H1 (cell line): ENCODE results near the gene SETD1B. TPM values are rescaled to one million over a fixed set of nuclear protein-coding genes. Genes with fewer than 3 reads are reported as not detected.

Experiments
- ASH2L ChIP-seq: fragments of 200-600, 300-600 bp; sonication (generic); IDR thresholded peaks from one replicate; pipeline ENCODE4 v1.7.1; 2017; ENCODE audit warnings: low read length
- CHD1 ChIP-seq: IDR thresholded peaks from 2 replicates; pipeline ENCODE4 v1.6.1; 2012; ENCODE audit warnings: low read depth, low read length, improper control_type of control experiment
- CHD2 ChIP-seq: IDR thresholded peaks from 2 replicates; pipeline ENCODE4 v1.6.1; 2012; ENCODE audit warnings: low read length, improper control_type of control experiment
- KDM5A ChIP-seq: fragments of 200-600 bp; IDR thresholded peaks from 2 replicates; pipeline ENCODE4 v1.7.1; 2012; ENCODE audit warnings: mild to moderate bottlenecking, low read length, inconsistent platforms, mixed read lengths
- MAFK ChIP-seq: IDR thresholded peaks from 2 replicates; pipeline ENCODE4 v1.6.1; 2012; ENCODE audit warnings: low read depth, mild to moderate bottlenecking, improper control_type of control experiment, low read length
- RAD21 ChIP-seq, 2 experiments: IDR thresholded peaks in 1 of 2; conservative IDR thresholded peaks in 1 of 2; 2 replicates each; pipeline ENCODE4 v1.6.1; 2011; ENCODE audit warnings: low read depth in 2 of 2, low read length in 2 of 2, improper control_type of control experiment in 1 of 2, inconsistent platforms in 1 of 2, mild to moderate bottlenecking in 1 of 2, moderate library complexity in 1 of 2
- RNF2 ChIP-seq: fragments of 200-900, 300-1000 bp; sonication (generic); IDR thresholded peaks from 2 replicates; pipeline ENCODE4 v1.7.1; 2016; ENCODE audit warnings: borderline replicate concordance, low read depth, mild to moderate bottlenecking, antibody characterized with exemption, low read length; ENCODE audit not compliant: poor library complexity, severe bottlenecking; ENCODE audit errors: missing control alignments
- SUZ12 ChIP-seq: fragments of 200-600 bp; sonication (generic); IDR thresholded peaks from 2 replicates; pipeline ENCODE4 v1.6.1; 2012; ENCODE audit warnings: mild to moderate bottlenecking, inconsistent platforms, low read length, moderate library complexity, mixed read lengths
- polyA plus RNA-seq, 7 experiments: library from polyadenylated mRNA; depleted of rRNA in 3 of 7; stranded (reverse) in 5 of 7; unstranded in 2 of 7; fragments of >200 nt in 5 of 7; fragments of 200-250 nt in 2 of 7; gene quantifications; 1 replicate in 5 of 7; 2 replicates in 1 of 7; 4 replicates in 1 of 7; pipeline versions ENCODE4 v1.2.1 to v1.2.3, GENCODE V29; 2011 to 2013; ENCODE audit warnings: missing spikeins in 2 of 7, mixed read lengths in 2 of 7
- total RNA-seq: library from RNA; stranded (reverse); fragmentation: NEBNext Ultra II Directional; extraction: Animal tissue kit (Norgen Biotek cat#: 25700); gene quantifications from 2 replicates; pipeline ENCODE4 v1.2.1, GENCODE V29; 2021
- TF ChIP-seq, protein P1 (sequence below): IDR thresholded peaks from 2 replicates; pipeline ENCODE4 v1.6.1; 2011; ENCODE audit warnings: low read depth, mild to moderate bottlenecking, low read length; ENCODE audit not compliant: insufficient read depth

SETD1B gene
- total and polyA plus RNA-seq, 2 of the 8 experiments (the other 6 are each of a cell fraction or from before 2014, with no cell fraction given) = 1.3 to 17.7 TPM

DNA sequence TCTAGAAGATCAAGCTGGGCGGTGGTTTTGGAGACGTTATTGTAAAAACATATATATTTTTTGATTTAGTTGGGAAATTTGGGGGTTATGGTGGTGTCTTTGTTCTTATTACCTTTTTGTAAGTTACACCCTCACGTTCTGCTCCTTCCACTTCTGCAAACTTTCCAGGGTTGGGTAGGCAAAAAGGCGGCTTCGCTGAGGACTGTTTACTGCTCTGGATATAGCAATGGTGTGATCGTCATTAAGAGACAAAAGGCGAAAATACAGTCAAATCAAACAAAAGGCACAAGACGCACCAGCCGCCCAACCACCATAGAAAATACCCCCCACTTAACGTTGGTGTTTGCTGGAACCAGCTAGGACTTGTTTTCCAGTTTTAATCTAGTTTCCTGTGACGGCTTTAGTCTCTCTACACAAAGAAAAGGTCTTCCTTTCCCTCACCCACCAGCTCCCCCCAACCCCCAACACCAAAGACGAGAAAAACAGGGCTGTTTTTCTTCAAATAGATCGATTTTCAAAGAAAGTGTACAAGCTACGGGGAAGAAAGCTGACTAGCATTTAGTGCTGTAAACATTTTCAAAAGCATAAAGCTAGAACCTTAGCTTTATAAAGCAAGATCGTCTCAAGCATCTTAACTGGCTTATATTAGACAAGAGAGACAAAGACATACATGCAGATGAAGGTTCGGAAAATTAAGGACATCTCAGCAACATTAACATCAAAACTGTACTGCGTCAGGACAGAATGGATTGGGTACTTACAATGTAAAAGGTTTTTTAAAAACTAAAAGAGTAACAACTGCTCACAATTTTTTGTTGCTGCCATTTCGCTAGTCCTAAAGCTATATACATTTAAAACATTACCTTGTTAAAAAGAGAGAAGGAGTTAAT lies 2.0 kb upstream of the SETD1B start (continued):
- TF ChIP-seq KDM5A (no peak), SUZ12 (no peak), CHD1 (peak; percentile 56; the same call in 1 of the 2 replicates), MAFK (no peak), RNF2 (no peak), CHD2 (no peak), ASH2L (peak; percentile 13), RAD21 (IDR thresholded peaks at IDR 0.05 in 1 of 2, conservative IDR thresholded peaks at IDR 0.05 in 1 of 2; ENCODE audit: low read depth in 2 of 2, low read length in 2 of 2) (no peak)
- TF ChIP-seq, protein P1, sequence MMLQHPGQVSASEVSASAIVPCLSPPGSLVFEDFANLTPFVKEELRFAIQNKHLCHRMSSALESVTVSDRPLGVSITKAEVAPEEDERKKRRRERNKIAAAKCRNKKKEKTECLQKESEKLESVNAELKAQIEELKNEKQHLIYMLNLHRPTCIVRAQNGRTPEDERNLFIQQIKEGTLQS = no peak
